ENCODE results near the gene HSD17B10.
"Not testable (repeated sequence)": the region's sequence is repeated elsewhere in the genome, so short reads cannot be mapped to it uniquely, and the experiment has no call there.

Gene HSD17B10

DNA sequence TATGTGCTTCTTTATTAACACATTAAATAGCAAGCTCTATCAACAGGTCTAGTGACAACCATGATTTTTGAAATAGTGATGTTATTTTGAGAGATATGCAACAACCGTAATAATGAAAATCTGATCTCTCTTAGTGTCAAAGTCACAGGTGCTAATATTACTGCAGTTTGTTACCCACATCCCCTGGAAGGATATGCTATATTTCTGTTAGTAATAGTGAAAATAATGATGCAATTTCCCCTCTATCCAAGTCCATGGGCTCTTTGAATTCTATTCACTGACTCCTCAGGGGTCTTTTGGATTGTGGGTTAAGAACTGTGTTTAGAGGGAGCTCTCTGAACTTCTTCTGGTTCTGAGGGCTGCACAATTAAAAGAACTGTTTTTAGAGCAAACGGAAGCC, 3.0 kb upstream of the HSD17B10 start:
- DNase-seq (ENCODE audit: low read depth): no peak

DNA sequence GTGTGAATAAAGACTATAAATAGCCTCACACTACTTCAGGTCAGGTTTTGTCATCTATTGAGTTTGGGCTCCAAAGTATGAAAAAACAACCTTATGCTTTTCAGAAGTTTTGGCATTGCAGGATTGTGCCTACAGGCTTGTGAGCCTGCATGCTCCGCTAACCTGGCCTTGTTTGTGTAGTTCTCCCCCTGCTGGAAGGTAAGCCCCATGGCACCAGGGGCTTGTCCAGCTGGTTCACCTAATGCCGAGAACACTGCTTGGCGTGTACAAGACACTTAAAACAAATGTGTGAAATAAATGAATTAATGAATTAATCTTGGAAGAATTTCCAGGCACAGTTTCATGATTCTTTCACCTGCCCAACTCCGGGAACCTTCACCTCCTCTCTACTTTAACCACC, 1.8 kb upstream of the HSD17B10 start:
- DNase-seq (ENCODE audit: low read depth): no peak

DNA sequence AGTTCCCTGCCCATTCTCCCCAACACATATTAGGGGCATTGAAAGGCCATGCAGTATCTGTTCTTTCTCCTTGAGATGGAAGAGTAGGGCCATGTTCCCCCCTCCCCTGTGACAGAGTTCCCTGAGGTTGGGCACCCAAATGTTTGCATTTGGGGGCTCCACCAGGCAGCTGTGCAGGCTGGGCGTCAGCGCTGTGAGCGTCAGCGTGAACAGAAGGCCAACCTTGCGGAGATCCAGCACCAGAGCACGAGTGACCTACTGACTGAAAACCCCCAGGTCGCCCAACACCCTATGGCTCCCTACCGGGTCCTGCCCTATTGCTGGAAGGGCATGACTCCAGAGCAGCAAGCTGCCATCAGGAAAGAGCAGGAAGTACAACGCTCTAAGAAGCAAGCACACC, 3.9 kb downstream of the HSD17B10 start:
- DNase-seq (ENCODE audit: low read depth): no peak

DNA sequence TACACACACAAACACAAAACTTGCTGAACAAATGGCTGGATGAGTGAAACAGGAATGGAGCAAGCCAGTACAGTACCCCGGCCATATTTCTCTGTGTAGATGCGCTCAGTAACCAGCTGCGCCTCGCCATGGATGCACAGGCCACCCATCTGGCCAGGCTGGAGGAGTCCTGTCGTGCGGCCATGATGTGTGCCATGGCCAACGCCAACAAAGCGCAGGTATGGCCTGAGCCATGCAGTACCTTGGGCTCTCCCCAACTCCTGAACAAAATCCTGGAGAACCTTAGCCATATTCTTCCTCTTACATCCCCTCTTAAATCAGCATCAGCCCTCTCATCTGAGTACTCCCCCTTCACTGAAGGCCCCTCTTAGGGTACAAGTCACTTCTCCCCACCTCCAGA, 4.4 kb downstream of the HSD17B10 start:
- DNase-seq (ENCODE audit: low read depth): no peak

DNA sequence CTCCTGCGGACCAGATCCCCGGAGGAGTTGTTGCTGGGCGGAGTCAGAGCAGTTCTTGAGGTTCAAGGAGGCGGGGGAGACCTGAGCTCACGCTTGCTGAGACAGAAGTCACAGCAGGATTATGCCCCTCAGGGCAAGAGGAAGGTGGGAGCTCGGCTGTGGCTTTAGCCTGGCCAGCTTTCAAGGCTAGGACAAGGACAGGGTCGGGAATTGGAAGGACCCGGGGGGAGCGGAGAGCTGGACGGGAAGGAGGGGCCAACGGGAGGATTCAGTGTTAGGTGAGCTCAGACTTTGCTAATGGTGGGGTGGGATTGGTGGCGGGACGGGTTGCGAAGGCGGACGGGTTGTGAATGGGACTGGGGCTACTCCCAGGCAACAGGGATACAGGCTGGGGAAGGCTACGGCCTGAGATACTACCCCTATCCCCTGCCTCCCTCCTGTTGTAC, 11.3 kb downstream of the HSD17B10 start, which contains the start of gene RIBC1:
TSS of gene RIBC1 (plus strand) at position 13 of the 446 bp plus-strand sequence. CDS start 3,404 bp downstream, outside the sequence.
- DNase-seq (ENCODE audit: low read depth): no peak

DNA sequence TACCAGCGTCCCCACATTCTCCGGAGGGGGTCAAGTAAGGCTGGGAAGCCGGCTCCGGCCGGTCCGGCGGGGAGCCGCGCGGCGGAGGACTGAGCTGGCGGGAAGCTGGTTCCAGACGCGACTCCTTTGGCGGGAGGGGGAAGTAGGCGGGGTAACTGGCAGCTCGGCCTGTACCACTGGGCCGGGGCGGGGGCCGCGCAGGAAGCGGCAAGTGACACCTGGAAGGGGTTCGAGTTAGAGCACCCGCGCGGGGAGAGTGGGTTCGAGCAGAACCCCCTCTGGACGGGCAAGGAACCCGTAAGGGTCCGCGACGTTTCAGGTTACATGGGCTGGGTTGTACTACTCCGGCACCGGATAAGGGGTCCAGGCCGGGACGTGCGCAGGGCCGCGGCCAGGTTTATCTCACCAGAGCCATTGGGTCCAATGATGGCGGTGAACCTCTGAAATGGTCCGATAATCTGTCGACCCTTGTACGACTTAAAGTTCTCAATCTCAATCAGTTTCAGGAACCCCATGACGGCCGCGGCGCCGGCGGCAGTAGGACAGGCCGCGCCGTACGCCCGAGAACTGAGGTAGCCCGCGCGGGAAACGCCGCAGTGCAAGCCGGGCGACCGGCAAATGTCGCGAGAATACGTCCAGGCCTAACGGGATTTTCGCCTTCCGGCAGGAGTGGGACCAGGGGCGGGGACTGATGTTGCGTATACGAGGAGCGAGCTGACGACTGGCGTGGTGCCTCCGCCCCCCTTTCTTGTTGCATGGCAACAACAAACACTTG, 11.9 kb downstream of the HSD17B10 start, which contains the start of gene SMC1A:
TSS of gene SMC1A (minus strand) at position 569 of the 775 bp plus-strand sequence. CDS start at position 515, 54 bp downstream.
- DNase-seq (ENCODE audit: low read depth): peak; percentile 99

DNA sequence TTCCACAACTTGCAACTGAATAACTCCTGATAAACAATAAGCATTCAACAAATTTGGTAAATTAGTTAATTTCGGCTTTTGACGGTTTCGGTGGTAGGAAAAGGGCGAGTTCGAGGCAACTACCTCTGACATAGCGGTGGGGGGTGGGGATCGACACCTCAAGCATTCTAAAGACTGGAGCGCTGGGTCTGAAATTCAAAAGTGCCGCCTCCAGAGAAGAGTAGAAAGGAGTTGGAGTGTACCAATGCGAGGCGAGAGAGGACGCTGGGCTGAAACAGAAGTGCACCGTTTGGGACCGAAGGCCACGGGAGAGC, 12.4 kb downstream of the HSD17B10 start:
- no peak for DNase-seq (ENCODE audit: low read depth)

DNA sequence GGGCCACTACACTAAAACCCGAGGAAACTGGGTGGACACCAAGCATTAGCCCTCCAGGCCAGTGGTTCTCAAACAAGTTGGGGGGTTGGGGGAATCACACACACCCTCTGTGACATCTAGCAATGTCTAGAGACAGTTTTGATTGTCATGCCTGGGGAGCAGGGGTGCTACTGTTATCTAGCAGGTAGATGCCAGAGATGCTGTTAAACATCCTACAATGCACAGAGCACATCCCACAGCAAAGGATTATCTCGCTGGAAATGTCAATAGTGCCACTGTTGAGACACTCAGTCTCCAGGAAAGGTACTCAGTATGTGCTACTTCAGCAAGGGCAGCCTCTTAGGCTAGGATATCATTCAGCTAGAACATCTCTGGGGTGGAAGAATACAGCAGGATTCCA, 13.0 kb downstream of the HSD17B10 start:
- no peak for DNase-seq (ENCODE audit: low read depth)

DNA sequence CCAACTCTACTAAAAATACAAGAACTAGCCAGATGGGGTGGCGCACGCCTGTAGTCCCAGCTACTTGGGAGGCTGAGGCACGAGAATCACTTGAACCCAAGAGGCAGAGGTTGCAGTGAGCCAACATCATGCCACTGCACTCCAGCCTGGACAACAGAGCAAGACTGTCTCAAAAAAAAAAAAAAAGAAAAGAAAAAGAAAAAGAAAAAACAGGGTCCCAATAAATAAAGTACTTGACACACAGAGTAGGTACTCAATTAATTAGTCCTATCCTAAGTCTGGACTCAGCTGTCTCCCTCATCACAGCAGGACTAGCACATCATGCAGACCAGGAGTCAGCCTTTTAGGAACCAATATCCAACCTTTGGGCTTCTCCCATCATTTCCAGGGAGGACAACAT, 13.8 kb downstream of the HSD17B10 start:
- not testable (repeated sequence) for DNase-seq (ENCODE audit: low read depth)

DNA sequence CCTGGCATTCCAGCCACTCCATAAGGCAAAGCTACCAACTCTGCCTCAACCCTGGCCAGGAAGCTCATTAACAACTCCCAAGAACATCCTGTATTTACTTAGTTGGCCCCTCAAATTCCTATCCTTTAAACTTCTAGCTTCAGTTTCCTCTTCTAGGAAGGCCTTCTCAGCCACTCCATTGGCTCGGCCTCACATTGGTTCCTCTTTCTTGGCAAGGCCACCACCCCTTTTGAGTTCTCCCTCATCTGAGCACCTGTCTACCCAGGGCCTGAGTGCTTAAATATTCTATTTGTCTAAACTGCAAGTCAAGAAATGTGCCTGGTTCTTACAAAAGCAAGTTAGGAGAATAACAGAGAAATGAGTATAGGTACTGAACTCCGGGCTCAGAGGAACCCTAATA, 21.7 kb downstream of the HSD17B10 start:
- DNase-seq (ENCODE audit: low read depth): no peak

DNA sequence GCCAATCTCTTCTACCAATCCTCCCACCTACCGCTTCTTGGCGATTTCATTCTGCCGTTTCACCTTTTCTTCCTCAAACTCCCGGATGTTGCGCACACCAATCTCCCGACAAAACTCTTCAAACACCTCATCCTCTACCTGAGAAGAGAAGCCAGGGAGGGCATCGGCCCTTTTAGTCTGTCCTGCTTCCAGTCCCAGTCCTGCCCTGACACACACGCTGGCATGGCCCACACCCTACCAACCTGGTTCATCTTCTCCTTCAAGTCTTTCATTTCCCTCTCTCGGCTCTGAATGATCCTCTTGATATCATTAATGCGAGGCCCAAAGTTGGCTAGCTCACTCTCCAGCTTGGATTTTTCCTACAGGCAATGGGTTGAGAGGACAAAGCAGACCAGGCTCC, 30.6 kb downstream of the HSD17B10 start:
- DNase-seq (ENCODE audit: low read depth): no peak

DNA sequence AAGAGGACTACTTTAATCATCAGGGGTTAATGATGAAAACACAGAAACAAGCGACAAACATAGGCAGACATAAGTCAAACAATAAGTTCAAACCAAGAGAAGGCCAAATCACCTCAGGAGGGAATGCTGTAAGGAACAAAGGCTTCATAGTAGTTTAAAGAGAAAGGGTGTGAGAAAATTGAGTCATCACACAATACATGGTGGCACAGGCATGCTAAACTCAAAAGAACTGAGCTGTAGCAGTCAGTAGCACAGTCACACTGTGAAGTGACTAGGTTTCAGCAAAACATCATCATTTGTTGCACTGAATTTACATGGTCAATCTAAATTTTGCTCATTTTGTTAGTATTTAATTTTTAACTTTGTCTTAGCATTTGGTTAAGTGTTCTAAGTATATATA, 36.0 kb downstream of the HSD17B10 start:
- DNase-seq (ENCODE audit: low read depth): no peak

DNA sequence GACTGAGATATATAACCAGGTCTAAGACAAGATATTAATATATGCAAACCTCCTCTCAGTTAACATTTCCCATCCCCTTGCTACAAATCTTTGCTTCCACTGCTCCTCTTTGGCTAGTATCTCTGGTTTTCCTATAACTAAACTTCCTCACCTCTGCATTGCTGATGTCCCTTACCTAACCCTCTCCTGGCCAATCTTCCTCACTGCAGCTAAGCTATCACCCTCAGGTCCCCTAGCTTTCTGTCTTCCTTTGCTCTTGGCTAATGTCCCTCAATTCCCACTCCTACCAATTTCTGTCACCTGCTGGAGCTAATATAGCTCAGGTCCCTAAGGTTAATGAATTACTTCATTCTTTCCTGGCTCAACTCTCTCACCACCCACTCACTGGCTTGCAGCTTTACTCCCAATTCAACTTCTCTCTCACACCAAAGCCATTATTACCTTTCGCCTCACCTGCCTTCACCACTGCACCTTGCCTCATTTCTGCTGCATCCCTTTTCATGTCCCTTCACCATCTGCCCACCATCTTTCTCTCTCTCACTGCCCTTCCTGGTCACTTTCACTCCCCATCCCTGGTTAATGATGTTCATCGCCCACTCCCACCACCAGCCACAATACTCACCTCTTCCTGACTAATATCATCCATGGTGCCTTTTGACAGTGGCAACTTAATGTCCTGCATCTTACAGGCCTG, 38.4 kb downstream of the HSD17B10 start:
- no peak for DNase-seq (ENCODE audit: low read depth)

DNA sequence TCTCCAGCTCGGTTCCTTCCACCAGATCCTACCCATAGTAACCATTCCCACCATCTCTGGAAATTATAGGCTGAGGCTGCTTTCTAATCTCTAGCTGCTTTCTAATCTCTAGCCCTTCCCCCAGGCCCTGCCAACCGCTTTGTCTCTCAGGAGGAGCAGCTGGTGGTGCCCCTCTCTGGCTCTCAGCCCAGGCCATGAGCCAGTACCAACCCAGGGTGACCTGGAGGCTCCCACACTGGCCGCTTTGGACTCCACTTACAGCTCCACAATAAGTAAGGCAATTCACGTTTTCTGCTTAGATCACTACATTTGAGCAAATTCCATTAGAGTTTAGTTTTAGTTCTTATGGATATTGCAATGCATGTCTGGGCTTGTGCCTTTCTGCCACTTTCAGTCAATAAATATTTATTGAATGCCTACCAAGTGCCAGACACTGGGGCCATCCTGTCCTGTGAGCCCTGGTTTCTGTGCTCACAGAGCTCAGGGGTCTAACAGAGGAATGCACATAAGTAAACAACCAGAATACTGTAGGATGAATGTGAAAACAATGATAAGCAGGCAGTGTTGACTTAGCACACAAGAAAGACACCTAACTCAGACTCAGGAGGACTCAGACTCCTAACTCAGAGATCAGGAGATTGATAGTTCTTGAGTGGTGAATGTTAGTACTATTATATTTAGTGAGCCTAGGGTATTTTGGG, 50.6 kb downstream of the HSD17B10 start:
- DNase-seq (ENCODE audit: low read depth): no peak
